NOMO-1 treated with DMSO at 0.1 percent for 48 hours (cell line): ENCODE data around the gene MAPK1IP1L.
A peak's percentile ranks its signal among the peaks of the same experiment; 100 is the strongest.
"Not testable (repeated sequence)": the region's sequence is repeated elsewhere in the genome, so short reads cannot be mapped to it uniquely, and the experiment has no call there.

ENCODE experiments used
- DNase-seq: peaks from one replicate; lab custom pipeline; 2025; ENCODE audit not compliant: unreplicated experiment; lab: John Stamatoyannopoulos, UW

MAPK1IP1L gene

DNA sequence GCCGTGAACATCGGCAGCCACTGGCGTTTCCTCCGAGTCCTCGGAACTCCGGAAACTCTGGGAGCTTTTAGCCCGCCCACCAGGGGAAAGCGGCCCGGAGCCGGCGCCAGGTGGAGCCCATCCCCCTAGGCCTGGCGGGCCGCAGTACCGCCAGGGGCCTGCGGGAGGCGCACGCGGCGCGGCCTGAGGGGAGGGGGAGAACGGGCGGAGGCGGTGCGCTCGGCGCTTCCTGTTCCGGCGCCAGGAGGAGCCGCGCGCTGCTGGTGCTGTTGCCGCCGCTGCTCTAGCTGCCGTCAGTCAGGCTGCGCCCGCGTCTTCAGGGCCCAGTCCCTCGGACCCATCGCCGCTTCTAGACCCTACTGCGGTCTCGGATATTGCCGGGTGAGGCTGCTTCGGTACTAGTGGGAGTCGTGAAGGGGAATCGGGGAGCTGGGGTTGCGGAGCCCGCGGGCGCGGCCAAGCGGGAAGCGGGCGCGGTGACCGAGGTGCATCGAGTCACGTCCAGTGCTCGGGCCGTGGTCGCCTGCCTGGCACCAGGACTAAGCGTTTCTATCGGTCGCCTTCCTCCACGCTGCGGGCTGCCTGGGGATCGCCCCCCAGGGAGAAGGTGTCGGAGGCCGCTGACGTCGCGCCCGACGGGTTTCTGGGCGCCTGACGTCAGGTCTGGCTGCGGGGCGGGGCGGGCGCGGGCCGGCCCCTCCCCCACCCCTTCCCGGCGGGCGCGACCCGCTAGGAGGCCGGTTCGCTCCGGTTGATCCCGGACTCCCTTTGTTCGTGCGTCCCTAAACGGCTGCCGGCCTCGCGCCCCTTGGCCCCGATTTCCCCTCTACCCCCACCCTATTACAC is at the start of gene MAPK1IP1L:
MAPK1IP1L (plus strand) TSS at position 225 of the 846 bp plus-strand sequence. CDS start 10,037 bp downstream, outside the sequence.
- peak; percentile 82 for DNase-seq

GRCh38 chr14:55005071-55005470 is 46.4 kb upstream of the MAPK1IP1L start:
- DNase-seq: no peak

DNA sequence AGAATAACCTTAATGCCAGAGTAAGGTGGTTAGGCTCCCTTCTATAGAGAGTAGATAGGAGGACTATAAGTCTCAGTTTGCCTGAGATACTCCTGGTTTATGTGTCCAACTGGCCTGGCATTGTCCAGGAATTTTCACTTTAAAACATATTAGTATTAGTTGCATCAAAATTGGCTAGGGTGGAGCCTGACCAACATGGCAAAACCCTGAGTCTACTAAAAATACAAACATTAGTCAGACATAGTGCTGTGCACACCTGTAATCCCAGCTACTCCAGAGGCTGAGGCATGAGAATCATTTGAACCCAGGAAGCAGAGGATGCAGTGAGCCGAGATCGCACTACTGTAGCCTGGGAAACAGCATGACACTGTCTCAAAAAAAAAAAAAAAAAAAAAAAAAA is 36.4 kb upstream of the MAPK1IP1L start:
- no peak for DNase-seq

GRCh38 chr14:55019968-55020554 is 31.4 kb upstream of the MAPK1IP1L start:
- peak; percentile 48 for DNase-seq

DNA sequence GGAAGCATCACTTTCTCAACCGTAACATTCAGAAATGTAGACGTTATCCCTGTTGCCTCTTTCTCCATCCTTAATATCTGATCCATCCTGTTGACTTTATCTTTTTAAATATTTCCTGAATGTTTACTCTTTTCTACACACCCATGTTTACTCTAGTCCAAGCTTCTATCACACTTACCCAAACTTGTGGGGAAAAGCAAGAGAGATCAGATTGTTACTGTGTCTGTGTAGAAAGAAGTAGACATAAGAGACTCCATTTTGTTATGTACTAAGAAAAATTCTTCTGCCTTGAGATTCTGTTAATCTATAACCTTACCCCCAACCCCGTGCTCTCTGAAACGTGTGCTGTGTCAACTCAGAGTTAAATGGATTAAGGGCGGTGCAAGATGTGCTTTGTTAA is 27.1 kb upstream of the MAPK1IP1L start:
- DNase-seq: not testable (repeated sequence)

- no peak for DNase-seq
Measured at GRCh38 chr14:55025948-55026347, 25.5 kb upstream of the MAPK1IP1L start.

GRCh38 chr14:55026441-55026792 is 25.0 kb upstream of the MAPK1IP1L start:
- no peak for DNase-seq

- DNase-seq: peak; percentile 92
Measured at GRCh38 chr14:55026793-55027561, 24.5 kb upstream of the MAPK1IP1L start, which contains the start of the genes SOCS4 and WDHD1. Gene SOCS4 (plus strand): TSS chr14:55027236. CDS start chr14:55043042, 15,806 bp downstream. Gene WDHD1 (minus strand): TSS chr14:55027099. CDS start chr14:55026787, 312 bp downstream.

DNA sequence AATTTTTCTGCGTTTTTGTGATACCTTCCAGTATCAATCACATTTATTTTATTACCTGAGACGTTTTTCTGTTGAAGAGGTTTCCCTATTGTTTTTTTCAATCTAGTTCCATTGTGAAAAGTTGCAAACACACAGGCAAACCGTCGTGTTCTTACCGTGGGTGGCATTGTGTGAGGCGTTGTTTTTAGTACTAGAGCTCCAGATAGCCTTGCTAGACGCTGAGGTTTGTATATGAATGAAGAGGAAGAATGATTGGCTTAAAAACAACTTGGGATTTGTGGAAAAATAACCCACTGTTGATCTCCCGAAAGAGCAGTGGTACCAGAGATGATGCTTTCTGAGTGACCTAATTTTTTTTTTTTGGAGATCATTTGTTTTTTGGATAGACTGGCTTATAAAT is 23.4 kb upstream of the MAPK1IP1L start:
- no peak for DNase-seq

- no peak for DNase-seq
Measured at GRCh38 chr14:55028476-55028875, 23.0 kb upstream of the MAPK1IP1L start.

- no peak for DNase-seq
Measured at GRCh38 chr14:55031190-55031589, 20.3 kb upstream of the MAPK1IP1L start.

GRCh38 chr14:55037995-55038394 is 13.5 kb upstream of the MAPK1IP1L start:
- not testable (repeated sequence) for DNase-seq

DNA sequence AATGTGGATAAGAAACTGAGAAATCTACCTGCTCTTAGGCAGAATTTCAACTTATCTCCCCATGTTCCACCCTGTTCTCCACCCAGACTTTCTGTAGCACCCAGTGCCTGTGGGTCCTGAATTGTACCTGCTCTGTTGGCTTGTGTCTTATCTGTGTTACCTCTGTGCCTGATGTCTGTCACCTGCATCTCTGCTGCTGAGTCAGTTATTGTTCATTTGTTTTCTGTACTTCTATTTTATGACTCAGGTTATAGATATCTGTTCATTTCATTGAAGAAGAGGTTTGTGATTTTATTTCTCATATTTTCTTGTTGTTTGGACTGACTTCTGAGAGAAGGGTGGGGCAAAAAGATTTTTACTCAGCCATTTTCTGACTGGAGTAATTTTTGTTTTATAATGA is 12.7 kb upstream of the MAPK1IP1L start:
- DNase-seq: no peak

- no peak for DNase-seq
Measured at GRCh38 chr14:55043528-55043927, 7.9 kb upstream of the MAPK1IP1L start.

DNA sequence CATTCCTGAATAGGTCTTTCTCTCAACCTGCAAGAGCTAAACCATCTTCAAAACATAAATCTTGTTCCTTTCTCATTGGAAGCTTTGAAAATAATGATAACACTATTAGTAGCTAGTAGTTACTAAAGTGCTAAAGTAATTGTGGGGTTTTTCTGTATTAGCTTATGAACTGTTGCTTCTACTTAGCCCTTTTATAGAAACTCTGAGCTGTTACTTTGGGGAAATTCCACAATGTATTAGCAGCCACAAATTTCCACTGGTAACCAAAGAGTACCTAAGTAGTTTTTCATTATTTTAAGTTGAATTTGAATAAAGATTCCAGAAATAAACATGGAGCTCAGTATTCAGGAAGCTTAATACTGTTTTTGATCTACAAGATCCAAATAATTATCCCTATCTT is 6.4 kb upstream of the MAPK1IP1L start:
- DNase-seq: no peak

DNA sequence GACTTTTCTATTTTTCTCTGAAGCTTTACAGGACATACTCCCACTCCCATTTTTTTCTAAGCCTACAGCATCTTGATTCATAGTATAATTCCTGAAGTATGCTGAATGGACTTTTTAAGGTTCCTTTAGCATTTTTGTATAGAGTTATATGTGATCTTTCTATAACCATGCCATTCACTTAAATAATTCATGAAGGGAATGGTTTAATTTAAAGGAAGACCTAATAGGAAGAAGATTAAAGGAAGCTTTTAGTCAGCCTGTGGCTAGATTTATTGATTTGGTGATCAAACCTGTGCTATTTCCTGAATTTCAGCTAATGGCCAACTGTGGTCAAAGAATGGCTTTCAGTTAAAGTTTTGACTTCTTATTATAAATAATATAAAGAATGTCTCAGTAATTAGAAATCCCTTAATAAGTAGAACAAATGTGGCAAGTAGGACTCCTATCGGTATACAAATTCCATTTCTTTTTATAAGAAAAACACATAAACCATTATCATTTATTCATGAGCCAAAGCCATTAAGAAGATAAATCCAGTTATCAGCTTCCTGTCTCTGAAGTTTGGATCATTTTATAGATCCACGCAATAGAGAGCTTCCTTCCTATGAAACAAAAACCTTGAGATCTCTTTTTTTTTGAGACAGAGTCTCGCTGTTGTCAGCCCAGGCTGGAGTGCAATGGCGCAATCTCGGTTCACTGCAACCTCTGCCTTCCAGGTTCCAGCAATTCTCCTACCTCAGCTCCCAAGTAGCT is 4.0 kb upstream of the MAPK1IP1L start:
- no peak for DNase-seq

- no peak for DNase-seq
Measured at GRCh38 chr14:55048900-55049436, 2.5 kb upstream of the MAPK1IP1L start.

GRCh38 chr14:55051165-55051422 is 353 bp upstream of the MAPK1IP1L start:
- DNase-seq: peak; percentile 54

- DNase-seq: no peak
Measured at GRCh38 chr14:55052269-55052930, 953 bp downstream of the MAPK1IP1L start.

DNA sequence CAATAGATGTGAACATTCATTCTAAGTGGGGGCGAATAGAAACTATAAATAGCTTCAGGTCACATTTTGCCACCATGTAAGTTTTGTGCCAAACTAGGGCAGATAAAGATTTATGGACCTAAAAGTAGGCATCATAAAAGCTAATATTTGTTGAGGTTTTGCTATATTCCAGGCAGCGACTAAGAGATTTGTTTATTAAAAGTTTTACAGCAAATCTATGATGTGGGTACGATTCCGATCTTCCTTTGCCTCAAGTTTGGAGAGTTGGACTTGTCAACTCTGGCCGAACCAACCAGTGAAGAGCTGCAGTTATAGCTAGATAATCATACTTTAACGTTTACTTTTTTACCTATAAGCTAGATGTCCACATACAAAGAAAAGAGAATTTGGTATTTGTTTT is 1.6 kb downstream of the MAPK1IP1L start:
- DNase-seq: no peak
